Measurements from ENCODE around the gene C1QTNF1.

DNA sequence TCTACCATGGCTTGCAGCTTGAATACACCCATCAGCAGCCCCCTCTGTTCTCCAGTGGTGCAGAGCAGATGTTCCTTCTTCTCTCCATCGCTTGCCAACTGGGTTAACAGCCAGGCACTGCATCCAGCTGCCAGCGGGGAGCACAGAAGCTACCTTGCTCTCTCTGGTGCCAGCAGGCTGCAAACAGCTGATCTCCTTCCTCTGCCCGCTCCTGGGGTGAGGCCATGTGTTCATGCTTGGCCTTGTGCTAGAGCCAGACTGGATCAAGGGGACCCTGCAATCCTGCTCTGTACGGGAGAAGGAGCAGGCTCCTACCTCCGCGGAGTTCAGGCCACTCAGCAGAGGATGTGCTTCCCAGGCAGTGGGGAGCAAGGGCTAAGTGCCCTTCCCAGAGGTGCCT, 26.6 kb downstream of the C1QTNF1 start:
- TF ChIP-seq POLR2A (IDR thresholded peaks at IDR 0.05; ENCODE audit: low read depth, low read length) (no peak), POLR2AphosphoS5 (IDR thresholded peaks at IDR 0.05; ENCODE audit: low read depth, low read length) (no peak), PAX5 (IDR thresholded peaks at IDR 0.05; ENCODE audit: insufficient read depth, low read length, severe bottlenecking) (no peak), TAF1 (IDR thresholded peaks at IDR 0.05; ENCODE audit: low read depth, low read length) (no peak)

Measured in GM12891 (cell line).